GM19035 (cell line): ENCODE measurements around the gene ISCU.
A peak's percentile ranks its signal among the peaks of the same experiment; 100 is the strongest.

Source experiments
- ATAC-seq: cut with Tn5 transposase; IDR thresholded peaks from one replicate; pipeline ENCODE4 v1.9.1; 2021; ENCODE audit not compliant: unreplicated experiment

ISCU gene

GRCh38 chr12:108562348-108563135 lies at the start of gene ISCU:
Gene ISCU, plus strand, starts transcription at chr12:108562596. Its CDS starts 27 bp downstream, at chr12:108562623.
- peak; percentile 60 for ATAC-seq

GRCh38 chr12:108514468-108514972 lies 47.9 kb upstream of the ISCU start:
- peak; percentile 7 for ATAC-seq

GRCh38 chr12:108514973-108515814 lies 47.2 kb upstream of the ISCU start, which contains the start of gene FICD:
Gene FICD, plus strand, starts transcription at chr12:108515277. Its CDS starts 1,696 bp downstream, at chr12:108516973.
- peak; percentile 82 for ATAC-seq

- no peak for ATAC-seq
Observed at GRCh38 chr12:108515916-108516315, 46.5 kb upstream of the ISCU start.

GRCh38 chr12:108516511-108517275 lies 45.7 kb upstream of the ISCU start:
- no peak for ATAC-seq

DNA sequence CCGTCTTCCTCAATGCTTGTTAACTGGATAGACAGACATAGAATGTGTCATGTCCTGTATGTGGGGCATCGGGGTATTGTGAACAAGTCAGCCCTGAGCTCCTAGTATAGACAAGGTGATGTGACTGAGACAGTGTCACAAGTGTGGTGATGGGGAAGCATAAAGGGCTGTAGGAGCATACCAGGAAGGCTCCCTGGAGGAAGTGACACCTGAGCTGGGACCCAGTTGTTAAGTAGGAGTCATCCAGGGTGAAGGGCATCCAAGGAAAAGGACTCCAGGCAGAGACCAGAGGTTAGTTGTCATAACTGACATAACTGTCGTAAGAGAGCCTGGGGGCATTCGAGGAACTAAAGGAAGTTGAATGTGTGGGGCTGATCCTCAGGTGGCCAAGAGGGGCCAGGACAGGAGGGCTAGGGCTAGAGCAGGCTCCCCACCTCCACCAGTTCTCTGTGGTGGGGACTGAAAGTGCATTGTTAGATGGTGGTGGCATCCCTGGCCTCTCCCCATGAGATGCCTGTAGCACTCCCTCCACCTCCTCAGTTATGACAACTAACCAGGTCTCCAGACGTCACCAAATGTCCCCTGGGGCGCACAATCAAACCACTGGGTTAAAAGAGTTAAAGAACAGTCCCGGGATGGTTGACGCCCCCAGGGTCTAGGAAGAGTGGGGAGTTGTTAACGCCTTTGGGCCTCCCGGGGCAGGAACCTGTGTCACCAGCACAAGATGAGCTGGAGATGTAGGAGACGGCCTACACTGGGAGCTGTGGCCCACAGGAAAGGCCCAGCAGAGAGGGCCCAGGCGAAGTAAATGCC lies 44.9 kb upstream of the ISCU start:
- no peak for ATAC-seq

DNA sequence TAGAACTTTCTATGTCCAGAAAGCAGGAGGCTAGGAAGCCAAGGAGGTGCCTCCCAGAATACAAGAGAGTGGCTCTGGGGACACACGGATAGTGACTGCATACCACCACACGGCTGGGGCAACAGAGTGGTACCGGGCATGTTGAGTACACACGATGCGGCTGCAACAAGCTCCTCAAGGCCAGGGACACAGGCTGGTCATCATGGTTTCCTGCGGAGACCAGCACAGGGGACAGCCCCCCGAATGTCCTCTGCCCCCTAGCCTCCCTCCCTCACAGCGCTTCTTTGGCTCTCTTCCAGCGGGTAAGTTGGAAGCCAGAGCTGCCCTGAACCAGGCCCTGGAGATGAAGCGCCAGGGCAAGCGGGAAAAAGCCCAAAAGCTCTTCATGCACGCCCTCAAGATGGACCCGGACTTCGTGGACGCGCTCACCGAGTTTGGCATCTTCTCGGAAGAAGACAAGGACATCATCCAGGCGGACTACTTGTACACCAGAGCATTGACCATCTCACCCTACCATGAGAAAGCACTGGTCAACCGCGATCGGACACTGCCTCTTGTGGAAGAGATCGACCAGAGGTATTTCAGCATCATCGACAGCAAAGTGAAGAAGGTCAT lies 44.2 kb upstream of the ISCU start:
- ATAC-seq: no peak

- ATAC-seq: no peak
Observed at GRCh38 chr12:108518716-108519496, 43.5 kb upstream of the ISCU start.

- ATAC-seq: no peak
Observed at GRCh38 chr12:108519558-108519957, 42.8 kb upstream of the ISCU start.

- no peak for ATAC-seq
Observed at GRCh38 chr12:108523365-108523764, 39.0 kb upstream of the ISCU start.

- no peak for ATAC-seq
Observed at GRCh38 chr12:108525681-108526080, 36.7 kb upstream of the ISCU start.

GRCh38 chr12:108526482-108527165 lies 35.8 kb upstream of the ISCU start:
- ATAC-seq: no peak

DNA sequence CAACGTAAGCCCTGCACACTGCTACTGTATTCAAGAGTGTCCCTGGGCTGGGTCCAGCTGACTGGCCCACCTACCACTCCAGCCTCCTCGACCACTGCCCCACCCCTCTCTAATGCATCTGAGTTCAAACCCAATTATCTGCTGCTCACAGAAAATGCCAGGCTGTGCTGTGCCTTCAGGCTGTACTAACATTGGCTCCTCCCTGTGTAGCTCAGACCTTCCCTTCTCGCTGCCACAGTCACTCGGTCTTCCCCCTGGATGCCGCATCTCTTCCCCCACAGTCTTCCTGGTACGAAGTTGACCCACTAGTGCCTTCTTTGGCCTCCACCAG lies 35.3 kb upstream of the ISCU start:
- ATAC-seq: no peak

GRCh38 chr12:108530161-108530560 lies 32.2 kb upstream of the ISCU start:
- no peak for ATAC-seq

DNA sequence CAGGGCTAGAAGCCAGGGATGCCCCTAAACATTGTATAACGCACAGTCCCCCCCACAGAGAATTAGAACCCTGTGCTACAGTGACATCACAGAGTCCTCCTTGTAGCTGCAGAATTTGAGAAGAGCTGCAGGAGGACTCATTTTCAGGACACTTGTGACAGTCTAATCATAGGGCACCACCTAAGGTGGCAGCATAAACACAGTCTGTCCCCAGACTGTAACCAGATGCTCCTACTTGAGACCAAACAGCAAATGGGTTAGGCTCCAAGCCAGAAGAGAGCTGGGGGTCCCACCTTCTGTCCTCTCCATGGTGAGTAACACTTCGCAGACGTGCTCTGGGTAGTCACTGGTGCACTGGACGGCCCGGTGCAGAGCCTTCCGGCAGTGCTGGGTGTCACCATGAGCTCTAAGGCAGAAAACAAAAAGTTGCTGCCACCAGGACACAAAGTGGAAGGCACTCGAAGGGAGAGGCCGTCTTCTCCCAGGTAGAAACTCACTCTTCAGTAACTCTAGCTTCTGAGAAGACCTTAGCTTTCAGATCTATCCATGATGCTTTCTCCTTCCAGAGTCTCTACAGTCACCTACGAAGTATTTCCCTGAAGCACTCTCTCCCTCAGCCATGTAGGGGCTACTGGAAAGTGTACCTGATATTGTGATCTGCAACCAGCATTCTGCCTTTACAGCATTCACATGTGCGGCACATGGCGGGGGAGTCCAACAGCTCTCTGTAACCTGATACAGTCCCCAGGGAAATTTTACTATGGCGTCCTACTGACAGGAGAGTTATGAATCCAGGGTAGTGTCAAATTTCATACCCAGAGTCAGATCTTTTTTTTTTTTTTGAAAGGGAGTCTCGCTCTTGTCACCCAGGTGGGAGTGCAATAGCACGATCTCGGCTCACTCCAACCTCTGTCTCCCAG lies 30.2 kb upstream of the ISCU start:
- no peak for ATAC-seq

DNA sequence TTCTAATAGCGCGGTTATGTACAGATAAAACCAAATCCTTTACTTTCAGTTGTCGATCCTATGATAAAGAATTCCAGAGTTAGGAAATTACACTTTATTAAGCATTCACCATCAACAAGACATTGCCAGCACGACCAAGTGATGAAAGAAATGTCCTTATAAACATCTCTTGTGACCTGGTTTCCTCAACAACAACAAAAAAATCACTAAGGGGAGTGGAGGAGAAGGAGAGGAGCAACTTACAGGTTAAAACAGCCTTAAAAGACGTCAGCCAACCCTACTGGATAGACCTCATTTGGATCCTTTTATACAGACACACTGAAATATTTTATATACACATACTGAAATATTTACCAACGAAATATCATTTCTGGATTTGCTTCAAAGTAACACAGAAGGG lies 24.2 kb upstream of the ISCU start:
- ATAC-seq: no peak

DNA sequence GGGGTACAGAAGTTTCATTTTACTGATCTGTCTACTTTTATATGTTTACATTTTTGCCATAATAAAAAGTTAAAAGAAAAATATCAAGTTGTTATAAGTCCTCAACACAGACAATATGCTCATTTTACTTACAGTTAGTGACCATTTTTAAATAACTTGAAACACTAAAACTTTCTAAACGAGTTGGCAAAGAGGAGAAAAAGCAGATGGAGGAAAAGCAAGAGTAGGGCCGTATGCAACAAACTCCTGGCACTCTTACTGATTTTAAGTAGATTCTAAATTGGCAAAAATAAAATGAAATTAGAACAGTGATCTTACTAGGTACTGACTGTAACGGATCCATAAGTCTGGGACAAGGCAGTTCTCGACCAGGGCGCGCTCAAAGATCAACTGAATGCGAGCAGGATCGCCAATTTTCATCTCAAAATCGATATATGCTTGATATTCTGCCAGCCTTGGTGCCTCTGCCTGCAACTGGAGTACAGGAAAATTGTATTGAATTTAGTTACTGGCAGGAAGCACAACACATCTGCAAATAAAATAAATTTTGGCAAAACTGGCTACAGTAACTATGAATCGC lies 23.7 kb upstream of the ISCU start:
- no peak for ATAC-seq
